ENCODE data around the gene GREB1. TPM values are rescaled to one million over a fixed set of nuclear protein-coding genes. Genes with fewer than 3 reads are reported as not detected.
A peak's percentile ranks its signal among the peaks of the same experiment; 100 is the strongest.

Gene GREB1
- total and polyA plus RNA-seq, 2 experiments from 2014 or later, result 12.0 to 35.0 TPM

GRCh38 chr2:11517906-11518305 is 15.9 kb upstream of the GREB1 start:
- peaks cover 51% of the 10 kb centered on the region for H3K4me1 Mint-ChIP-seq
- H3K27ac ChIP-seq (ENCODE audit: low read depth), result no peak overlapping the region; the same call in 1 of the 2 replicates
- no peak for TF ChIP-seq ZNF331 (CRISPR knock-in tag; IDR thresholded peaks at IDR 0.05; ENCODE audit: low read depth)
- TF ChIP-seq POLR2AphosphoS5 (IDR thresholded peaks at IDR 0.05; ENCODE audit: low read depth), result no peak
- no peak for TF ChIP-seq EZH2phosphoT487 (IDR thresholded peaks at IDR 0.05; ENCODE audit: unreplicated experiment)
- no peak for TF ChIP-seq ZNF114 (CRISPR knock-in tag; IDR thresholded peaks at IDR 0.05)
- TF ChIP-seq CTCF (conservative IDR thresholded peaks at IDR 0.05; ENCODE audit: low read depth in 2 of 2), result no peak
- no peak for TF ChIP-seq CREB1 (CRISPR knock-in tag; IDR thresholded peaks at IDR 0.05; ENCODE audit: low read depth)
- no peak for TF ChIP-seq NANOG (IDR thresholded peaks at IDR 0.05; ENCODE audit: borderline replicate concordance)
- TF ChIP-seq, protein P1, sequence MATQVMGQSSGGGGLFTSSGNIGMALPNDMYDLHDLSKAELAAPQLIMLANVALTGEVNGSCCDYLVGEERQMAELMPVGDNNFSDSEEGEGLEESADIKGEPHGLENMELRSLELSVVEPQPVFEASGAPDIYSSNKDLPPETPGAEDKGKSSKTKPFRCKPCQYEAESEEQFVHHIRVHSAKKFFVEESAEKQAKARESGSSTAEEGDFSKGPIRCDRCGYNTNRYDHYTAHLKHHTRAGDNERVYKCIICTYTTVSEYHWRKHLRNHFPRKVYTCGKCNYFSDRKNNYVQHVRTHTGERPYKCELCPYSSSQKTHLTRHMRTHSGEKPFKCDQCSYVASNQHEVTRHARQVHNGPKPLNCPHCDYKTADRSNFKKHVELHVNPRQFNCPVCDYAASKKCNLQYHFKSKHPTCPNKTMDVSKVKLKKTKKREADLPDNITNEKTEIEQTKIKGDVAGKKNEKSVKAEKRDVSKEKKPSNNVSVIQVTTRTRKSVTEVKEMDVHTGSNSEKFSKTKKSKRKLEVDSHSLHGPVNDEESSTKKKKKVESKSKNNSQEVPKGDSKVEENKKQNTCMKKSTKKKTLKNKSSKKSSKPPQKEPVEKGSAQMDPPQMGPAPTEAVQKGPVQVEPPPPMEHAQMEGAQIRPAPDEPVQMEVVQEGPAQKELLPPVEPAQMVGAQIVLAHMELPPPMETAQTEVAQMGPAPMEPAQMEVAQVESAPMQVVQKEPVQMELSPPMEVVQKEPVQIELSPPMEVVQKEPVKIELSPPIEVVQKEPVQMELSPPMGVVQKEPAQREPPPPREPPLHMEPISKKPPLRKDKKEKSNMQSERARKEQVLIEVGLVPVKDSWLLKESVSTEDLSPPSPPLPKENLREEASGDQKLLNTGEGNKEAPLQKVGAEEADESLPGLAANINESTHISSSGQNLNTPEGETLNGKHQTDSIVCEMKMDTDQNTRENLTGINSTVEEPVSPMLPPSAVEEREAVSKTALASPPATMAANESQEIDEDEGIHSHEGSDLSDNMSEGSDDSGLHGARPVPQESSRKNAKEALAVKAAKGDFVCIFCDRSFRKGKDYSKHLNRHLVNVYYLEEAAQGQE (IDR thresholded peaks at IDR 0.05; ENCODE audit: unreplicated experiment), result no peak
- TF ChIP-seq JUNB (IDR thresholded peaks at IDR 0.05; ENCODE audit: unreplicated experiment), result no peak
- no peaks in the 10 kb centered on the region for H3K9me3 Mint-ChIP-seq
- peaks cover 18% of the 10 kb centered on the region; the same call in 1 of the 2 replicates for H3K9me2 ChIP-seq (ENCODE audit: insufficient read depth)
- DNase-seq (ENCODE audit: low spot score) (no peak), ATAC-seq (no peak)
- H3K36me3 Mint-ChIP-seq (ENCODE audit: low read depth), result peaks cover 5% of the 10 kb centered on the region; the same call in 2 of the 3 replicates
- no peak overlapping the region for H3K4me2 ChIP-seq
- H3K79me2 ChIP-seq (replicated peaks; ENCODE audit: insufficient read depth), result peaks cover 61% of the 10 kb centered on the region
- no peak overlapping the region for H3K4me3 ChIP-seq
- H2AFZ ChIP-seq, result no peak overlapping the region
- no peak overlapping the region for H3K27ac Mint-ChIP-seq
- no peaks in the 10 kb centered on the region for H3K36me3 ChIP-seq (ENCODE audit: insufficient read depth)
- H3K27me3 ChIP-seq (ENCODE audit: insufficient read depth), result no peaks in the 10 kb centered on the region
- no peaks in the 10 kb centered on the region for H3F3A ChIP-seq (replicated peaks; ENCODE audit: low read depth)
- H3K27me3 Mint-ChIP-seq (ENCODE audit: insufficient read depth, low read depth, poor library complexity), result peaks cover 2% of the 10 kb centered on the region
- H3K4me1 ChIP-seq (ENCODE audit: insufficient read depth), result peaks cover 26% of the 10 kb centered on the region
- no peak overlapping the region for H3K4me3 Mint-ChIP-seq
- H4K20me1 ChIP-seq (replicated peaks; ENCODE audit: insufficient read depth), result peaks cover 3% of the 10 kb centered on the region

DNA sequence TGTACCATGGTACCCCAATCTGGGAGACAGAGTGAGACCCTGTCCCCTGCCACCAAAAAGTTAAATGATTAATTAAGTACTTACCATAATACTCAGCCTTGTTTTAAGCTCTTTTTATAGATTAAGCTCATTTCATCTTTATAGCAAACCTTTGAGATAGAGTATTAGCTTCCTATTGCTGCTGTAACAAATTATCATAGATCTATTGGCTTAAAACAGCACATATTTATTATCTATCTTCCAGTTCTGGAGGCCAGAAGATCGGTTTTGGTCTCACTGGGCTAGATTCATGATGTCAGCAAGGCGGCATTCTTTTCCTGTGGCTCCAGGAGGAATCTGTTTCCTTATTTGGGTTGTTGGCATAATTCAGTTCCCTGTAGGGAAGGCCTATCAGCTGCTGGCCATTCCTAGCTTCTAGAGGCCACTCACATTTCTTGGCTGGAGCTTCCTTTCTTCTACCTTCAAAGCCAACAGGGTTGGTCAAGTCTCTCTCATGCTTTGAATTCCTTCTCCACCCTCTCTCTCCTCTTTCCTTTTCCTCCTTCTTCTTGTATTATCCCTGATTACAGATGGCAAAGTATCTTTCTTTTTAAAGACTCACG is 13.7 kb upstream of the GREB1 start:
- H4K20me1 ChIP-seq (replicated peaks; ENCODE audit: insufficient read depth), result peaks cover 10% of the 10 kb centered on the region
- no peak overlapping the region for H3K4me2 ChIP-seq
- no peaks in the 10 kb centered on the region for H3K9me3 Mint-ChIP-seq
- no peak for ATAC-seq
- H3K4me3 ChIP-seq, result no peak overlapping the region
- H3K27me3 ChIP-seq (ENCODE audit: insufficient read depth), result no peaks in the 10 kb centered on the region
- peaks cover 42% of the 10 kb centered on the region for H3K4me1 Mint-ChIP-seq
- peak; percentile 31 for DNase-seq (ENCODE audit: low spot score)
- peaks cover 8% of the 10 kb centered on the region; the same call in 1 of the 2 replicates for H3K9me2 ChIP-seq (ENCODE audit: insufficient read depth)
- peaks cover 16% of the 10 kb centered on the region for H3K4me1 ChIP-seq (ENCODE audit: insufficient read depth)
- no peaks in the 10 kb centered on the region for H3K36me3 ChIP-seq (ENCODE audit: insufficient read depth)
- no peaks in the 10 kb centered on the region for H3K27me3 Mint-ChIP-seq (ENCODE audit: insufficient read depth, low read depth, poor library complexity)
- no peak overlapping the region for H2AFZ ChIP-seq
- H3K4me3 Mint-ChIP-seq, result no peak overlapping the region
- H3K36me3 Mint-ChIP-seq (ENCODE audit: low read depth), result peaks cover 6% of the 10 kb centered on the region; the same call in 2 of the 3 replicates
- no peaks in the 10 kb centered on the region for H3F3A ChIP-seq (replicated peaks; ENCODE audit: low read depth)
- H3K27ac ChIP-seq (ENCODE audit: low read depth), result 0 out of 2 replicates have a peak overlapping the region, but pooled peaks have one; percentile 75
- H3K27ac Mint-ChIP-seq, result no peak overlapping the region
- peaks cover 52% of the 10 kb centered on the region for H3K79me2 ChIP-seq (replicated peaks; ENCODE audit: insufficient read depth)
- TF ChIP-seq ZNF114 (CRISPR knock-in tag; IDR thresholded peaks at IDR 0.05) (no peak), EZH2 (IDR thresholded peaks at IDR 0.05; ENCODE audit: low read depth, unreplicated experiment) (no peak), NANOG (IDR thresholded peaks at IDR 0.05; ENCODE audit: borderline replicate concordance) (no peak), JUNB (IDR thresholded peaks at IDR 0.05; ENCODE audit: unreplicated experiment) (no peak), POLR2AphosphoS5 (IDR thresholded peaks at IDR 0.05; ENCODE audit: low read depth) (no peak)
